Peyer's patch (tissue), 4 donors: ENCODE data around the gene SRRM4.

ENCODE experiments used
- POLR2A ChIP-seq, 2 donors: fragments of 450-650 bp; IDR thresholded peaks; one replicate each; pipeline ENCODE4 v1.5.1; 2017; ENCODE audit warnings: antibody characterized with exemption in 2 of 2, mild to moderate bottlenecking in 2 of 2, moderate library complexity in 2 of 2
- TF ChIP-seq, protein P1 (sequence below), 6 experiments: fragments of 450-650 bp in 4 of 6; fragments of 200-600 bp in 2 of 6; sonication (generic) in 1 of 6; IDR thresholded peaks; one replicate each; pipeline ENCODE4 v1.5.1; 2017 to 2019; ENCODE audit warnings: antibody characterized with exemption in 6 of 6, mild to moderate bottlenecking in 3 of 6, moderate library complexity in 1 of 6

DNA sequence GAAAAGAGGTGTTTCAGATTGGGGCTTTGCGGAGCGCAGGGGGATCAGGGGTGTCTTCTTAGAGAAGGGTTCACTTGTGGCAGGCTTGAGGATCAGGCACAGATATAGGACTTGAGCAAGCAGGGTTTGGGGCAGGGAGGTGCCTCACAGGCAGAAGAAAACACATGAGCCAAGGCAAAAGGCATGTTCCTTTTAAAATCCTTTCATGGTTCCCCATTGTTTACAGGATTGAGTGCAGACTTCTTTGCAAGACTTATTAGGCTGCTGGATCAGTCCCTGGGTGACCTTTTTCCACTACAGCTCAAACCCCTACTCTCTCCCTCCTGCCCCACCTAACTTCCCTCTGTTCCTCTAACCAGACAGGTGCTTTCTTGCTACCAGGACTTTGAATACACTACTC is 217.1 kb downstream of the SRRM4 start:
- TF ChIP-seq, protein P1, sequence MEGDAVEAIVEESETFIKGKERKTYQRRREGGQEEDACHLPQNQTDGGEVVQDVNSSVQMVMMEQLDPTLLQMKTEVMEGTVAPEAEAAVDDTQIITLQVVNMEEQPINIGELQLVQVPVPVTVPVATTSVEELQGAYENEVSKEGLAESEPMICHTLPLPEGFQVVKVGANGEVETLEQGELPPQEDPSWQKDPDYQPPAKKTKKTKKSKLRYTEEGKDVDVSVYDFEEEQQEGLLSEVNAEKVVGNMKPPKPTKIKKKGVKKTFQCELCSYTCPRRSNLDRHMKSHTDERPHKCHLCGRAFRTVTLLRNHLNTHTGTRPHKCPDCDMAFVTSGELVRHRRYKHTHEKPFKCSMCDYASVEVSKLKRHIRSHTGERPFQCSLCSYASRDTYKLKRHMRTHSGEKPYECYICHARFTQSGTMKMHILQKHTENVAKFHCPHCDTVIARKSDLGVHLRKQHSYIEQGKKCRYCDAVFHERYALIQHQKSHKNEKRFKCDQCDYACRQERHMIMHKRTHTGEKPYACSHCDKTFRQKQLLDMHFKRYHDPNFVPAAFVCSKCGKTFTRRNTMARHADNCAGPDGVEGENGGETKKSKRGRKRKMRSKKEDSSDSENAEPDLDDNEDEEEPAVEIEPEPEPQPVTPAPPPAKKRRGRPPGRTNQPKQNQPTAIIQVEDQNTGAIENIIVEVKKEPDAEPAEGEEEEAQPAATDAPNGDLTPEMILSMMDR (IDR thresholded peaks at IDR 0.05), result no peak
- no peak for TF ChIP-seq POLR2A (IDR thresholded peaks at IDR 0.05)
